AG09309 (cell line): ENCODE data around the gene NR2C2AP.

Experiments
- DNase-seq: peaks from one replicate; pipeline ENCODE4 v3.0.0-alpha.2; 2010; ENCODE audit warnings: low read depth
- H3K4me3 ChIP-seq: 2 replicates; pipeline ENCODE4 v1.5.1; 2011; ENCODE audit warnings: mild to moderate bottlenecking, low read depth, low read length, moderate library complexity; ENCODE audit not compliant: control insufficient read depth
- CTCF ChIP-seq: IDR thresholded peaks from 2 replicates; pipeline ENCODE4 v1.5.1; 2011; ENCODE audit warnings: mild to moderate bottlenecking, low read depth, low read length, inconsistent platforms; ENCODE audit not compliant: insufficient read depth, control insufficient read depth; ENCODE audit errors: missing control alignments

The NR2C2AP gene

DNA sequence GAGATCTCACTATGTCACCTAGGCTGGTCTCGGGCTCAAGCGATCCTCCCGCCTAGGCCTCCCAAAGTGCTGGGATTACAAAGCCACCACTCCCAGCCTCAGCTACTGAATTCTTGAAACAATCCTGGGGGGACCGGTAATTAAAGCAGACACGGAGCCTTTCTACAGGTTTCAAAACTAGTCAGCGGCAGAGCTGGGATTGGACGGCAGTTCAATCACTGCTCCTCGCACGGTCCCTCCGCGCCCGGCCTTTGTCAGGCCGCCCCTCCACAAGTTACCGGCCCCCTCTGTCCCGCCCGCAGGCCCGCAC, 11.5 kb downstream of the NR2C2AP start:
- H3K4me3 ChIP-seq = peak overlapping the region; percentile 99
- DNase-seq = no peak
- TF ChIP-seq CTCF = no peak

- H3K4me3 ChIP-seq = no peak overlapping the region
- no peak for DNase-seq
- no peak for TF ChIP-seq CTCF
Measured at GRCh38 chr19:19186742-19187141, 16.5 kb downstream of the NR2C2AP start.

DNA sequence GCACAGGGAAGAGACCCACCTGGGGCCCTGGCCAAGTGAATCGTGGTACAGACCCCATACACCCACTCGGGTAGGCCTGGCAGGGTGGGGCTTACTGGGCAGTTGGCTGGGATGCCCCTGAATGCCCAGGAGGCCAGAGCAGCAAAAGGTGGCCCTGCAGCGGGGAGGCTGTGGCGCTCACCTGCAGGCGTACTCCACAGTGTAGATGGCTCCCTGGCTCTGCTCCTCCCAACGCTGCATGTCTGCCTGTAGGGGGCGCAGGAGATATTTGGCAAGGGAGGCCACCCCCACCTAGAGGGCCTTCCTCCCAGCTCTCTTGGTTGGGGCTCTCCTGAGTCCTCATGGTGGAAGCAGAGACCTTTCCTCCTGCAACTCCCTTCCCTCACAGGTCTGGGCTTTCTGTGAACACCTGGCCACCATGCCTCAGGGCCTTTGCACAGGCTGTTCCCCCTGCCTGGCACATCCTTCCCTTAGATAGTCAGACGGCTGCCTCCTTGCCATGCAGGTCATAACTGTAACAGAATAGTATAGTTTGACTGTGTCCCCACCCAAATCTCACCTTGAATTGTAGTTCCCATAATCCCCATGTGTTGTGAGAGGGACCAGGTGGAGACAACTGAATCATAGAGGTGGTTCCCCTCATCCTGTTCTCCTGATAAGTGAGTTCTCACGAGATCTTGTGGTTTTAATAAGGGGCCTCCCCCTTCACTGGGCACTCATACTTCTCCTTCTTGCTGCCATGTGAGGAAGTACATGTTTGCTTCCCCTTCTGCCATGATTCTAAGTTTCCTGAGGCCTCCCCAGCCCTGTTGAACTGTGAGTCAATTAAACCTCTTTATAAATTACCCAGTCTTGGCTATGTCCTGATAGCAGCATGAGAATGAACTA, 17.1 kb downstream of the NR2C2AP start:
- peak; percentile 69 for TF ChIP-seq CTCF
- no peak for DNase-seq
- H3K4me3 ChIP-seq = no peak overlapping the region

DNA sequence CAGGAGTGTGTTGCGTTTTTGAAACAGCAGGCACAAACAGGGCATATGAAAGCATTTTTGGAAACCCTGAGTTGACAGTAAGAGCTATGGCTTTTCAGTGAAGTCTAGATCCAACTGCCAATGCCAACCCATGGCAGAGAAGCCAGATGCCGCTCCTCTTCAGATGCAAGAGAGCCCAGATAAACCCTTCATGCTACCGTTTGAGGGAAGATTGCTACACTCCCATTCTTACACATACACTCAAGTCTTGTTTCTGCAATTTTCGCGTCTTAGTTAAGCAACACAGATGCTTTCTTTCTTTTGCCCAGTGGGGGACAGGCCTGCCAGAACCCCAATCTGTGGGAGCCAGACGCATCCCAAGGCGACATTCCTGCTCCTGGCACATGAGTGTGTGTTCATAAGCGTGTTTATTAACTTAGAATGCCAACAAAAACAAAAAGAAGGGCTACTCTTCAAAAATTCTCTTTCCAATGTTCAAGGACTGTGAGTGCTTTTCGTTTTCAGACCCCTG, 21.7 kb downstream of the NR2C2AP start:
- no peak for DNase-seq
- no peak overlapping the region for H3K4me3 ChIP-seq
- TF ChIP-seq CTCF = no peak

GRCh38 chr19:19179548-19180441, 23.4 kb downstream of the NR2C2AP start:
- no peak for DNase-seq

More at GRCh38 chr19:19179548-19180441, 23.4 kb downstream of the NR2C2AP start:
- TF ChIP-seq CTCF = no peak
- H3K4me3 ChIP-seq = no peak overlapping the region
